PFSK-1 (cell line): ENCODE data around the gene PCDHGC3.

Experiments
- POLR2AphosphoS5 ChIP-seq: IDR thresholded peaks from 2 replicates; pipeline ENCODE4 v1.6.1; 2012; ENCODE audit warnings: low read depth, mild to moderate bottlenecking, control low read depth, low read length, moderate library complexity
- TAF1 ChIP-seq: IDR thresholded peaks from 2 replicates; pipeline ENCODE4 v1.6.1; 2012; ENCODE audit warnings: low read length, control low read depth, borderline replicate concordance; ENCODE audit not compliant: insufficient read depth
- TF ChIP-seq, protein P1 (sequence below), 2 experiments: IDR thresholded peaks; 2 replicates each; pipeline versions ENCODE4 v1.6.1 to v1.8.0; 2011 to 2012; ENCODE audit warnings: low read depth in 2 of 2, low read length in 2 of 2, control low read depth in 1 of 2, inconsistent platforms in 1 of 2, mild to moderate bottlenecking in 1 of 2, moderate library complexity in 1 of 2; ENCODE audit not compliant: insufficient read depth in 1 of 2

DNA sequence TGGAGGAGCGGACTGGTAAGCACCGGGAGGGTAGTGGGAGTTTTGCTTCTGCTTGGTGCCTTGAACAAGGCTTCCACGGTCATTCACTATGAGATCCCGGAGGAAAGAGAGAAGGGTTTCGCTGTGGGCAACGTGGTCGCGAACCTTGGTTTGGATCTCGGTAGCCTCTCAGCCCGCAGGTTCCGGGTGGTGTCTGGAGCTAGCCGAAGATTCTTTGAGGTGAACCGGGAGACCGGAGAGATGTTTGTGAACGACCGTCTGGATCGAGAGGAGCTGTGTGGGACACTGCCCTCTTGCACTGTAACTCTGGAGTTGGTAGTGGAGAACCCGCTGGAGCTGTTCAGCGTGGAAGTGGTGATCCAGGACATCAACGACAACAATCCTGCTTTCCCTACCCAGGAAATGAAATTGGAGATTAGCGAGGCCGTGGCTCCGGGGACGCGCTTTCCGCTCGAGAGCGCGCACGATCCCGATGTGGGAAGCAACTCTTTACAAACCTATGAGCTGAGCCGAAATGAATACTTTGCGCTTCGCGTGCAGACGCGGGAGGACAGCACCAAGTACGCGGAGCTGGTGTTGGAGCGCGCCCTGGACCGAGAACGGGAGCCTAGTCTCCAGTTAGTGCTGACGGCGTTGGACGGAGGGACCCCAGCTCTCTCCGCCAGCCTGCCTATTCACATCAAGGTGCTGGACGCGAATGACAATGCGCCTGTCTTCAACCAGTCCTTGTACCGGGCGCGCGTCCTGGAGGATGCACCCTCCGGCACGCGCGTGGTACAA, 556 bp downstream of the PCDHGC3 start:
- TF ChIP-seq POLR2AphosphoS5 (0 out of 2 replicates have a peak, but pooled peaks have one; percentile 16), TAF1 (no peak)
- TF ChIP-seq, protein P1, sequence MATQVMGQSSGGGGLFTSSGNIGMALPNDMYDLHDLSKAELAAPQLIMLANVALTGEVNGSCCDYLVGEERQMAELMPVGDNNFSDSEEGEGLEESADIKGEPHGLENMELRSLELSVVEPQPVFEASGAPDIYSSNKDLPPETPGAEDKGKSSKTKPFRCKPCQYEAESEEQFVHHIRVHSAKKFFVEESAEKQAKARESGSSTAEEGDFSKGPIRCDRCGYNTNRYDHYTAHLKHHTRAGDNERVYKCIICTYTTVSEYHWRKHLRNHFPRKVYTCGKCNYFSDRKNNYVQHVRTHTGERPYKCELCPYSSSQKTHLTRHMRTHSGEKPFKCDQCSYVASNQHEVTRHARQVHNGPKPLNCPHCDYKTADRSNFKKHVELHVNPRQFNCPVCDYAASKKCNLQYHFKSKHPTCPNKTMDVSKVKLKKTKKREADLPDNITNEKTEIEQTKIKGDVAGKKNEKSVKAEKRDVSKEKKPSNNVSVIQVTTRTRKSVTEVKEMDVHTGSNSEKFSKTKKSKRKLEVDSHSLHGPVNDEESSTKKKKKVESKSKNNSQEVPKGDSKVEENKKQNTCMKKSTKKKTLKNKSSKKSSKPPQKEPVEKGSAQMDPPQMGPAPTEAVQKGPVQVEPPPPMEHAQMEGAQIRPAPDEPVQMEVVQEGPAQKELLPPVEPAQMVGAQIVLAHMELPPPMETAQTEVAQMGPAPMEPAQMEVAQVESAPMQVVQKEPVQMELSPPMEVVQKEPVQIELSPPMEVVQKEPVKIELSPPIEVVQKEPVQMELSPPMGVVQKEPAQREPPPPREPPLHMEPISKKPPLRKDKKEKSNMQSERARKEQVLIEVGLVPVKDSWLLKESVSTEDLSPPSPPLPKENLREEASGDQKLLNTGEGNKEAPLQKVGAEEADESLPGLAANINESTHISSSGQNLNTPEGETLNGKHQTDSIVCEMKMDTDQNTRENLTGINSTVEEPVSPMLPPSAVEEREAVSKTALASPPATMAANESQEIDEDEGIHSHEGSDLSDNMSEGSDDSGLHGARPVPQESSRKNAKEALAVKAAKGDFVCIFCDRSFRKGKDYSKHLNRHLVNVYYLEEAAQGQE (IDR thresholded peaks at IDR 0.05; ENCODE audit: insufficient read depth in 1 of 2, low read depth in 2 of 2, low read length in 2 of 2), result peak; percentile 11 to 52; a peak in 2 of 4 replicates
